IPS-15b (cell line): ENCODE results near the gene TNFSF8.

Experiments
- H3K27me3 ChIP-seq: one replicate; pipeline ENCODE4 v1.6.1; 2013; ENCODE audit warnings: low read length; ENCODE audit not compliant: control insufficient read depth, insufficient read depth
- H3K36me3 ChIP-seq: one replicate; pipeline ENCODE4 v1.6.1; 2013; ENCODE audit warnings: low read length; ENCODE audit not compliant: control insufficient read depth, insufficient read depth
- H3K4me1 ChIP-seq: one replicate; pipeline ENCODE4 v1.6.1; 2013; ENCODE audit warnings: mild to moderate bottlenecking, low read length; ENCODE audit not compliant: control insufficient read depth, insufficient read depth
- H3K4me3 ChIP-seq: one replicate; pipeline ENCODE4 v1.5.1; 2013; ENCODE audit warnings: low read depth, low read length
- H3K9ac ChIP-seq: one replicate; pipeline ENCODE4 v1.6.1; 2013; ENCODE audit warnings: low read depth, mild to moderate bottlenecking, low read length
- H3K9me3 ChIP-seq: one replicate; pipeline ENCODE4 v1.6.1; 2013; ENCODE audit warnings: mild to moderate bottlenecking, low read length; ENCODE audit not compliant: control insufficient read depth, insufficient read depth

TNFSF8 gene

GRCh38 chr9:114930056-114930812, at the start of gene TNFSF8:
Gene TNFSF8 (minus strand): TSS chr9:114930591. CDS start chr9:114930303, 288 bp downstream.
- no peaks in the 10 kb centered on the region for H3K36me3 ChIP-seq
- peaks cover 8% of the 10 kb centered on the region for H3K4me1 ChIP-seq
- no peak within 1 kb of the TSS for H3K9ac ChIP-seq
- H3K9me3 ChIP-seq: no peaks in the 10 kb centered on the region
- H3K27me3 ChIP-seq: peaks cover 86% of the 10 kb centered on the region
- no peak within 1 kb of the TSS for H3K4me3 ChIP-seq

- H3K27me3 ChIP-seq: no peaks in the 10 kb centered on the region
- no peaks in the 10 kb centered on the region for H3K36me3 ChIP-seq
- peaks cover 5% of the 10 kb centered on the region for H3K4me1 ChIP-seq
- no peak overlapping the region for H3K4me3 ChIP-seq
- H3K9me3 ChIP-seq: no peaks in the 10 kb centered on the region
- H3K9ac ChIP-seq: no peak overlapping the region
These were observed 42.8 kb upstream of the TNFSF8 start for GRCh38 chr9:114973216-114973615.

- Histone ChIP-seq H3K36me3 (no peaks in the 10 kb centered on the region), H3K27me3 (no peaks in the 10 kb centered on the region), H3K4me3 (no peak overlapping the region), H3K9me3 (no peaks in the 10 kb centered on the region), H3K9ac (no peak overlapping the region), H3K4me1 (peaks cover 5% of the 10 kb centered on the region)
These were observed 42.2 kb upstream of the TNFSF8 start for GRCh38 chr9:114972510-114973136.

GRCh38 chr9:114969269-114969668, 38.9 kb upstream of the TNFSF8 start:
- Histone ChIP-seq H3K4me3 (no peak overlapping the region), H3K9ac (no peak overlapping the region), H3K36me3 (no peaks in the 10 kb centered on the region), H3K27me3 (no peaks in the 10 kb centered on the region), H3K4me1 (peaks cover 5% of the 10 kb centered on the region), H3K9me3 (no peaks in the 10 kb centered on the region)

- H3K9me3 ChIP-seq: no peaks in the 10 kb centered on the region
- no peaks in the 10 kb centered on the region for H3K27me3 ChIP-seq
- H3K36me3 ChIP-seq: no peaks in the 10 kb centered on the region
- H3K9ac ChIP-seq: no peak overlapping the region
- no peak overlapping the region for H3K4me3 ChIP-seq
- peaks cover 5% of the 10 kb centered on the region for H3K4me1 ChIP-seq
These were observed 38.3 kb upstream of the TNFSF8 start for GRCh38 chr9:114968671-114969070.

GRCh38 chr9:114965564-114965963, 35.2 kb upstream of the TNFSF8 start:
- no peaks in the 10 kb centered on the region for H3K27me3 ChIP-seq
- no peak overlapping the region for H3K4me3 ChIP-seq
- H3K9me3 ChIP-seq: no peaks in the 10 kb centered on the region
- H3K36me3 ChIP-seq: no peaks in the 10 kb centered on the region
- no peak overlapping the region for H3K9ac ChIP-seq
- H3K4me1 ChIP-seq: peaks cover 5% of the 10 kb centered on the region

- H3K4me1 ChIP-seq: no peaks in the 10 kb centered on the region
- H3K4me3 ChIP-seq: no peak overlapping the region
- H3K27me3 ChIP-seq: no peaks in the 10 kb centered on the region
- no peaks in the 10 kb centered on the region for H3K36me3 ChIP-seq
- no peak overlapping the region for H3K9ac ChIP-seq
- no peaks in the 10 kb centered on the region for H3K9me3 ChIP-seq
These were observed 32.4 kb upstream of the TNFSF8 start for GRCh38 chr9:114962809-114963208.

- Histone ChIP-seq H3K9ac (no peak overlapping the region), H3K27me3 (no peaks in the 10 kb centered on the region), H3K36me3 (no peaks in the 10 kb centered on the region), H3K4me1 (no peaks in the 10 kb centered on the region), H3K4me3 (no peak overlapping the region), H3K9me3 (no peaks in the 10 kb centered on the region)
These were observed 29.9 kb upstream of the TNFSF8 start for GRCh38 chr9:114960276-114960675.

GRCh38 chr9:114958844-114959235, 28.4 kb upstream of the TNFSF8 start:
- Histone ChIP-seq H3K4me1 (no peaks in the 10 kb centered on the region), H3K36me3 (no peaks in the 10 kb centered on the region), H3K4me3 (no peak overlapping the region), H3K9me3 (no peaks in the 10 kb centered on the region), H3K9ac (no peak overlapping the region), H3K27me3 (peaks cover 3% of the 10 kb centered on the region)

- Histone ChIP-seq H3K27me3 (peaks cover 3% of the 10 kb centered on the region), H3K9me3 (no peaks in the 10 kb centered on the region), H3K4me1 (no peaks in the 10 kb centered on the region), H3K4me3 (no peak overlapping the region), H3K9ac (no peak overlapping the region), H3K36me3 (no peaks in the 10 kb centered on the region)
These were observed 27.8 kb upstream of the TNFSF8 start for GRCh38 chr9:114958021-114958843.

- Histone ChIP-seq H3K27me3 (peaks cover 3% of the 10 kb centered on the region), H3K4me1 (no peaks in the 10 kb centered on the region), H3K9me3 (no peaks in the 10 kb centered on the region), H3K4me3 (no peak overlapping the region), H3K9ac (no peak overlapping the region), H3K36me3 (no peaks in the 10 kb centered on the region)
These were observed 27.2 kb upstream of the TNFSF8 start for GRCh38 chr9:114957558-114957957.
